ENCODE results near the gene ACVR1.

The ACVR1 gene

DNA sequence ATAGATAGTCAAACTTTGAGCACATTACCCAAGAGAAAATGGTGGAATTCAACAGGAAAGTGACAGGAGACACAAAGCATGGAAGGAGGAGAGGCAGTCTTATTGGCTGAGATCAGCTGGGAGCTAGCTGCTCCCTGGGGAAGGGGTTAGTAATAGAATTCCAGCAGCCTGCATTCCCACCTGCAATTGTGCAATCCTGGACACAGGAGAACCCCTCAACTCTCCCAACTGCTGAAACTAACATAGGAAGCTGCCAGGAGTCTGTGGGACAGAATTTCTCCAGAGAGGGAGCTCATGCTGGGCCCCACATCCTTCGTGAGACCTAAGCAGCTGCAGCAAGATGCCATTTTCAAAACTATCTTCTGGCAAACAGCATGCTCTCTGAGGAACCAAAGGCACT lies 177.7 kb downstream of the ACVR1 start:
- POLR2A ChIA-PET = no interaction called here

DNA sequence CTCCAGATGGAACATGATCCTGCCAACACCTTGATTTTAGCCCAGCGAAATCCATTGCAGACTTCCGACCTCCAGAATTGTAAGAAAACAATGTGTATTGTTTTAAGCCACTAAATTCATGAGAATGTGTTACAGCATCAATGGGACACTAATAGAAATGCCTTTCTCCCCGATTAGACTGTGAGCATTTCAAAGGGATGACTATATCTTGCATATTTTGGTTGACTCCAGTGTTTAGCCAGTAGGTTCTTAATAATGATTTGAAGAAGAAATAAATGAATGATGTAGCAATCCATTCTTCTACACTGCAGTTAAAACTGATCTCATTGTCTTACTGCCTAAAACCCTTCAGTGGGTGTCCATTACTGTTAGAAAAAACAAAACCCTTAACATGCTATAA lies 180.1 kb downstream of the ACVR1 start:
- POLR2A ChIA-PET = no interaction called here
- CTCF ChIA-PET = interaction anchor here (1.3 to 1.5 kb wide), 2 partner anchors 12 to 204 kb away, joined by 3 to 4 read pairs; no protein-coding TSS in a partner anchor
- DNase-seq (ENCODE audit: extremely low spot score) = no peak
- TF ChIP-seq, protein P1, sequence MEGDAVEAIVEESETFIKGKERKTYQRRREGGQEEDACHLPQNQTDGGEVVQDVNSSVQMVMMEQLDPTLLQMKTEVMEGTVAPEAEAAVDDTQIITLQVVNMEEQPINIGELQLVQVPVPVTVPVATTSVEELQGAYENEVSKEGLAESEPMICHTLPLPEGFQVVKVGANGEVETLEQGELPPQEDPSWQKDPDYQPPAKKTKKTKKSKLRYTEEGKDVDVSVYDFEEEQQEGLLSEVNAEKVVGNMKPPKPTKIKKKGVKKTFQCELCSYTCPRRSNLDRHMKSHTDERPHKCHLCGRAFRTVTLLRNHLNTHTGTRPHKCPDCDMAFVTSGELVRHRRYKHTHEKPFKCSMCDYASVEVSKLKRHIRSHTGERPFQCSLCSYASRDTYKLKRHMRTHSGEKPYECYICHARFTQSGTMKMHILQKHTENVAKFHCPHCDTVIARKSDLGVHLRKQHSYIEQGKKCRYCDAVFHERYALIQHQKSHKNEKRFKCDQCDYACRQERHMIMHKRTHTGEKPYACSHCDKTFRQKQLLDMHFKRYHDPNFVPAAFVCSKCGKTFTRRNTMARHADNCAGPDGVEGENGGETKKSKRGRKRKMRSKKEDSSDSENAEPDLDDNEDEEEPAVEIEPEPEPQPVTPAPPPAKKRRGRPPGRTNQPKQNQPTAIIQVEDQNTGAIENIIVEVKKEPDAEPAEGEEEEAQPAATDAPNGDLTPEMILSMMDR (IDR thresholded peaks at IDR 0.05; ENCODE audit: control extremely low read depth, extremely low read depth, low read depth, missing control alignments) = no peak

More for the DNA sequence above, 177.7 kb downstream of the ACVR1 start:
- DNase-seq (ENCODE audit: extremely low spot score) = no peak
- TF ChIP-seq, protein P1 (IDR thresholded peaks at IDR 0.05; ENCODE audit: control extremely low read depth, extremely low read depth, low read depth, missing control alignments) = no peak
- CTCF ChIA-PET = interaction anchor here (1.2 kb wide), 1 partner anchor 9 kb away, joined by 3 read pairs; no protein-coding TSS in a partner anchor

DNA sequence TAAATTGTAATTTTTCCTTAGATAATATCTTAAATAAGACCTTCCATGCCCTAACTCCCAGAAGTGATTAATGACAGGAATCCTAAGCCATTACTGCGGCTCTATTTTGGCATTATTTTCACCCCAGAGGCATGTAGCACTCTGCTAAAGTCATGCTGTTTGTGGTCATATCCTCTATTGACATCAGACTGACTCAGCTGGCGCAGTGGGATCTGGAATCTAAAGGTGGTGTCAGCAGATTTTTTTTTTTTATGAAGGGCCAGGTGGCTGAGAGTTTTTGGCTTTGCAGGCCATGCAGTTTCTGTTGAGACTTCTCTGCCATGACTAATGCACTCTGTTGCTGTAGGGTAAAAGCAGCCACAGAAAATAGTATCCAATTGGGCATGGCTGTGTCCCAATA lies 183.4 kb downstream of the ACVR1 start:
- TF ChIP-seq, protein P1 (IDR thresholded peaks at IDR 0.05; ENCODE audit: control extremely low read depth, extremely low read depth, low read depth, missing control alignments) = no peak
- CTCF ChIA-PET = no interaction called here
- POLR2A ChIA-PET = no interaction called here
- DNase-seq (ENCODE audit: extremely low spot score) = no peak

DNA sequence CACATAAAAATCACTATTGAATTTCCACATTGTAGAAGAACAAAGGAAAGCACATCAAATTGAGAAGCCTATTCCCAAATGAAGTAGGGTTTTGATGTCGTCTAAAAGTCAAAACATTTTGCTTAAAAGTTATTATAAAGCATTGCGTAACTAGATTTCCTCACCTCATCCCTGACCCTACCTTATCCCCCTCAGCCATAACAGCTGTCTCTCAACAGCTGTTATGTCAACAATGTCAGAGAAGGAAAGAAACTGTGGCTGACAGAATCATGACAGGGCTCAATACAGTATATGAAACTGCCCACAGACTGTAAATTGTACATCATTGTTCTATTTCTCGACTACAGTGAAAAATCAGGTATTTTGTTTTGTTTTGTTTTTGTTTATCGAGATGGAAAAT lies 184.4 kb downstream of the ACVR1 start:
- DNase-seq (ENCODE audit: extremely low spot score) = no peak
- CTCF ChIA-PET = no interaction called here
- POLR2A ChIA-PET = no interaction called here
- TF ChIP-seq, protein P1 (IDR thresholded peaks at IDR 0.05; ENCODE audit: control extremely low read depth, extremely low read depth, low read depth, missing control alignments) = no peak

DNA sequence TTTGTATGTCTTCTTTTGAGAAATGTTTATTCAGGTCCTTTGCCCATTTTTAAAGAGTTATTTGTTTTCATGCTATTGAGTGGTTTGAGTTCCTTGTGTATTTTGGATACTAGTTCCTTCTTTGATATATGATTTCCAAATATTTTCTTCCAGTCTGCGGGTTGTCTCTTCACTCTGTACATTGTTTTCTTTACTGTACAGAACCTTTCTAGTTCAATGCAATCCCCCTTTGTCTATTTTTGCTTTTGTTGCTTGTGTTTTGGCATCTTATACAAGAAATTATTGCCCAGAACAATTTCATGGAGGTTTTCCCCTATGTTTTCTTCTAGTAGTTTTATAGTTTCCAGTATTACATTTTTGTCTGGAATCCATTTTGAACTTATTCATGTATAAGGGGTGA lies 185.0 kb downstream of the ACVR1 start:
- ChIA-PET CTCF (no interaction called here), POLR2A (no interaction called here)
- DNase-seq (ENCODE audit: extremely low spot score) = no peak
- TF ChIP-seq, protein P1 (IDR thresholded peaks at IDR 0.05; ENCODE audit: control extremely low read depth, extremely low read depth, low read depth, missing control alignments) = no peak

Data from GM10248 (cell line).